Activated B cell treated with CpG ODN at 0.5 μM for 24 hours (primary cell): Measurements from ENCODE around the gene CRELD1. TPM values are rescaled to one million over a fixed set of nuclear protein-coding genes. Genes with fewer than 3 reads are reported as not detected.

Source experiments
- ATAC-seq: fragments of 200-7000 bp; cut with Tn5 transposase; one replicate; pipeline ENCODE4 v1.10.0; 2021; ENCODE audit warnings: low read depth, mild to moderate bottlenecking, moderate library complexity
- CTCF ChIA-PET: fragments of 350-600 bp; sonication (Branson Sonifier 250); formaldehyde crosslinking; loops from one replicate; lab custom pipeline; 2021; ENCODE audit warnings: antibody characterized with exemption; lab: Charles Lee
- POLR2A ChIA-PET: fragments of 350-600 bp; sonication (Branson Sonifier 250); formaldehyde crosslinking; loops from one replicate; lab custom pipeline; 2021; ENCODE audit warnings: antibody characterized with exemption; lab: Charles Lee
- DNase-seq: peaks from one replicate; pipeline ENCODE4 v3.0.0; 2022
- H3K27ac Mint-ChIP-seq: one replicate; pipeline ENCODE4 v1.8.0; 2020; ENCODE audit warnings: mixed read lengths
- H3K27me3 Mint-ChIP-seq: one replicate; pipeline ENCODE4 v1.8.0; 2021; ENCODE audit warnings: mixed read lengths
- H3K36me3 Mint-ChIP-seq: one replicate; pipeline ENCODE4 v1.8.0; 2021; ENCODE audit warnings: low read depth, mixed read lengths
- H3K4me1 Mint-ChIP-seq: one replicate; pipeline ENCODE4 v1.8.0; 2021; ENCODE audit warnings: mixed read lengths
- H3K4me3 Mint-ChIP-seq: one replicate; pipeline ENCODE4 v1.8.0; 2020; ENCODE audit warnings: mild to moderate bottlenecking, mixed read lengths
- H3K9me3 Mint-ChIP-seq: one replicate; pipeline ENCODE4 v1.8.0; 2020; ENCODE audit warnings: mixed read lengths
- CTCF ChIP-seq: fragments of 200-600 bp; IDR thresholded peaks from one replicate; pipeline ENCODE4 v1.8.0; 2022; ENCODE audit warnings: antibody characterized with exemption, mild to moderate bottlenecking
- intact Hi-C: fragments of 100-400 bp; cut with micrococcal nuclease; formaldehyde crosslinking; loops from one replicate; pipeline ENCODE4 v1.15.1; 2024
- total RNA-seq: library from RNA; stranded (reverse); gene quantifications from 2 replicates; pipeline ENCODE4 v1.2.3, GENCODE V29; 2022

Gene CRELD1
- total RNA-seq, 1 donor from 2014 or later: 30.5 TPM

GRCh38 chr3:9918261-9919038 is 15.2 kb upstream of the CRELD1 start:
- ATAC-seq (no peak), DNase-seq (no peak)
- POLR2A ChIA-PET: interaction anchor here (1.0 kb wide), 1 partner anchor 15 kb away, joined by 3 read pairs; the partner anchor contains the start of gene CRELD1
- no peak overlapping the region for H3K4me3 Mint-ChIP-seq
- H3K27ac Mint-ChIP-seq: no peak overlapping the region
- H3K9me3 Mint-ChIP-seq: no peaks in the 10 kb centered on the region
- H3K27me3 Mint-ChIP-seq: peaks cover 7% of the 10 kb centered on the region
- H3K36me3 Mint-ChIP-seq: no peaks in the 10 kb centered on the region
- no peak for TF ChIP-seq CTCF
- H3K4me1 Mint-ChIP-seq: peaks cover 17% of the 10 kb centered on the region
- intact Hi-C loops: no loop called here
- CTCF ChIA-PET: no interaction called here

GRCh38 chr3:9928158-9928557 is 5.5 kb upstream of the CRELD1 start:
- Mint-ChIP-seq H3K4me1 (peaks cover 21% of the 10 kb centered on the region), H3K4me3 (no peak overlapping the region), H3K36me3 (no peaks in the 10 kb centered on the region), H3K9me3 (no peaks in the 10 kb centered on the region), H3K27me3 (peaks cover 6% of the 10 kb centered on the region), H3K27ac (no peak overlapping the region)
- intact Hi-C loops: no loop called here
- ChIA-PET CTCF (no interaction called here), POLR2A (interaction anchor here (0.6 kb wide), 1 partner anchor 155 kb away, joined by 3 read pairs; no protein-coding TSS in a partner anchor)
- TF ChIP-seq CTCF: no peak
- ATAC-seq: no peak
- no peak for DNase-seq

GRCh38 chr3:9930804-9931418 is 2.7 kb upstream of the CRELD1 start:
- Mint-ChIP-seq H3K9me3 (no peaks in the 10 kb centered on the region), H3K4me3 (peak overlapping the region; percentile 58), H3K27ac (no peak overlapping the region), H3K36me3 (peaks cover 10% of the 10 kb centered on the region), H3K4me1 (peaks cover 35% of the 10 kb centered on the region), H3K27me3 (no peaks in the 10 kb centered on the region)
- CTCF ChIA-PET: interaction anchor here (0.5 to 1.4 kb wide), 3 partner anchors 21 to 218 kb away, joined by 3 to 4 read pairs (median 3); no protein-coding TSS in a partner anchor
- POLR2A ChIA-PET: interaction anchor here (3.4 to 4.0 kb wide), 2 partner anchors 15 to 41 kb away, joined by 13 to 92 read pairs; partner anchors contain the start of genes IL17RC and JAGN1
- ATAC-seq (no peak), DNase-seq (no peak)
- no peak for TF ChIP-seq CTCF
- intact Hi-C loops: loop anchor here (5.0 kb wide), 4 partner anchors 89 to 429 kb away; partner anchors contain the start of genes MTMR14 and RPUSD3

GRCh38 chr3:9932535-9932842 is 1.1 kb upstream of the CRELD1 start:
- intact Hi-C loops: loop anchor here (2.0 to 5.0 kb wide), 9 partner anchors 16 to 806 kb away; partner anchors contain the start of genes ARPC4, IL17RC, MTMR14 and RPUSD3
- ChIA-PET POLR2A (interaction anchor here (0.6 to 4.6 kb wide), 38 partner anchors 9 to 569 kb away, joined by 3 to 92 read pairs (median 7); partner anchors contain the start of genes ARPC4, BRK1, BRPF1 and EMC3), CTCF (interaction anchor here (0.7 to 2.8 kb wide), 15 partner anchors 12 to 590 kb away, joined by 3 to 29 read pairs (median 4); partner anchors contain the start of genes ARPC4, EMC3, JAGN1 and TADA3)
- Mint-ChIP-seq H3K4me1 (peaks cover 41% of the 10 kb centered on the region), H3K27ac (peak overlapping the region; percentile 98), H3K9me3 (no peaks in the 10 kb centered on the region), H3K4me3 (peak overlapping the region; percentile 98), H3K27me3 (no peaks in the 10 kb centered on the region), H3K36me3 (peaks cover 21% of the 10 kb centered on the region)
- no peak for DNase-seq
- ATAC-seq: no peak
- TF ChIP-seq CTCF: no peak
